CD4-positive, alpha-beta T cell treated with Interferon alpha-2 for 1 hour (primary cell): ENCODE data around the gene ABCC9.
"Not testable (repeated sequence)": the region's sequence is repeated elsewhere in the genome, so short reads cannot be mapped to it uniquely, and the experiment has no call there.

ENCODE experiments used
- DNase-seq, 2 donors: peaks; one replicate each; pipeline ENCODE4 v3.0.0-alpha.2; 2020 to 2022

The ABCC9 gene

DNA sequence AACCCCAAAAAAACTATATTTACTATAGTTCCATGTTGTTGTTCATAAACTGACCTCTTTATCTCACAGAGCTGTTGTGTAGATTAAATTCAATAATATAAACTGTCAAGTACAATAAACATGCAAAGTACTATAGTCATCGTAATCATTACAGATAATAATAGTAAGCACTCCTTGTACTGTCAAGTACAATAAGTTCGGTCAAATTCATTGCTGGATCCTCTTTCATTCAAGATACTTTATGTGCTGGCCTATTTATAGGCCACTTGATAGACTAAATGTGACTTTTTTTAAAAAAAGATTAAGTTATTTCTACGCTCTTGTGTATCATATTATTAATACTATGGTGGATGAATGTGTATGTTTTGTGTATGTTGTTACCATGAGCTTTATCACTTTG, 127.5 kb downstream of the ABCC9 start:
- no peak for DNase-seq

DNA sequence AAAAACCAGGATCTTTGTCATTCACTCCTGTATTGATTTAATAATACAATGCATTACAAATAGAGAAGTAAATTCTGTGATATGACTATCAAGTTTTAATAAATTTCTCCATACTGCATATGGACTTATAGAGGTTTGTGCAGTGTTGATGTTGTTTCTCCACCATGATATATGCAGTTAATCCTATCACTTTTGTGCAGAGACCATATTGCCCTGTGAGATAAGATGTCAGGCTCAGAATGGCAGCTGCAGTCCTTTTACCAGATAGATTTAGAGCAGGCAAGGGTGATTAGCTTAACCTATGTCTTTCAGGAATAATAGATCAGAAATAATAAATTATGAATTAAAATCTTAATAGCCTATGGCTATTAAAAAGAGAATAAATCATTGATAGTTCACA, 128.1 kb downstream of the ABCC9 start:
- no peak for DNase-seq

DNA sequence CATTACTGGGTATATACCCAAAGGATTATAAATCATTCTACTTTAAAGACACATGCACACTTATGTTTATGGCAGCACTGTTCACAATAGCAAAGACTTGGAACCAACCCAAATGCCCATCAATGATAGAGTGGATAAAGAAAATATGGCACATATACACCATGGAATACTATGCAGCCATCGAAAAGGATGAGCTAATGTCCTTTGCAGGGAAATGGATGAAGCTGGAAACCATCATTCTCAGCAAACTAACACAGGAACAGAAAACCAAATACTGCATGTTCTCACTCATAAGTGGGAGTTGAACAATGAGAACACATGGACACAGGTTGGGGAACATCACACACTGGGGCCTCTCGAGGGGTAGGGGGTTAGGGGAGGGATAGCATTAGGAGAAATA, 128.9 kb downstream of the ABCC9 start:
- not testable (repeated sequence) for DNase-seq

DNA sequence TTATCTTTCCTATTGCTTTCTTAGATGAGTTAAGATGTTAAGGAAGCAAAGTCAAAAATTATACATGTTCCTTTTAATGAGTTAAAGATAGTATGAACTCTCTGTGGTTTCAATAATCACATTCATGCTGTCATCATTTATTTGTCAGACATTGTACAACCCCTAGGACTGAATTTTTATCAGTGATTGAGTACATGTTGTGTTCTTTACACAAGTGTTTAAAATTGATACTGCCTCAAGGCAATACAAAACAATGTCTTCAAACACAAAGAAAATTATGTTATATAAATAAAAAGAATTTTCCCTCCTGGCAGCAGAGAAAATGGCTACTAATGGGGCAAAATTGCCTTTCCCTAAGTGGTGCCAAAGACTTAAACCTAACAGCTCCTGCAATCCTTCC, 132.1 kb downstream of the ABCC9 start:
- DNase-seq, result no peak

DNA sequence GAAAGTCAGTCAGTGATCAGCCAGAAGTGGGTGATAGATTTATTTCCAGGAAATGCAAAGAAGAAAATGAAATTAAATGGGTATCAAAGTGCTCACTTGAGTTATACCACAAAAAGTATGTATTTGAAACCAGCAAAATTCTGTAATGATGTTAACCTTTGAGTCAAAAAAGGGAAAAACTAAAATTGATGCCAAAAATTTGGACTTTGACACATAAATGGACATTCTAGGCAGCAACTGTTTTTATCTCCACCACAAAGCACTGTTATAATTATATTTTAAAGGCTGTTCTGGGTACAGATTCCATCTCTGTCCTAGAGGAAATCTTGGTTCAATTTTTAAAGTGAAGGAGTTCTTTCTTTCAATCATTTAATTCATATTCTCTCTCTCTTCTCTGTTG, 135.0 kb downstream of the ABCC9 start:
- no peak for DNase-seq

DNA sequence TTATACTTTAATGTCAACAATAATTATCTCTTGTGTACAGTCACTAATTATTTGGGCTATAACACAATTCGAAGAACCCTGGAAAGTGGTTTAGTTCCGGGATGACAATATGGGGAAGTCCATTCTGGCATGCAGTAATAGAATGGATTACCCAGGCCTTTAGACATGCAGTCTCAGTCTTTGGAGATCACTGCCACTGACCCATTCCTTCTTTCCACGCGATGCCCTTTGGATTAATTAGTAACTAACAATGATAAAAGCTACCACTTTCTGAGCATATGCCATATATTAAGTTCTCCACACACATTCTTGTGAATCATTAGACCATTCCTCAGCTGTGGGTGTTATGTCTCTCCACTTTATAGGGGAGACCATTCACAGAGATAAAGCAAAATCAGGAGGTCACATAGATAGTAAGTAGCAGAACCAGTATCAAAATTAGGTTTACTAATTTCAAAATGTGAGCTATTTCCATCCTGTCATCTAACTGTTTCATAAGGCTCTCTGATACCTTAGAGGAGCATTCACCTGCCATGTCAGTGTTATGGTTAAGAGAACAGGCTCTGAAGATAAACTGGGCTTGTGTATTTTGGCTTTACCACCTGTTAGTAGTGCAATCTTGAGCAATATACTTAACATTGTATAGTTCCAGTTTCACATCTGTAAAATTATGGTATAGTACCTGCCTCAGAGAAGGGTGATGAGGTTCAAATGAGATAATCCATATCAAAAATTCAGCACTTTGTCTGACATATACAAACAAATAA, 139.5 kb downstream of the ABCC9 start:
- DNase-seq, result no peak

DNA sequence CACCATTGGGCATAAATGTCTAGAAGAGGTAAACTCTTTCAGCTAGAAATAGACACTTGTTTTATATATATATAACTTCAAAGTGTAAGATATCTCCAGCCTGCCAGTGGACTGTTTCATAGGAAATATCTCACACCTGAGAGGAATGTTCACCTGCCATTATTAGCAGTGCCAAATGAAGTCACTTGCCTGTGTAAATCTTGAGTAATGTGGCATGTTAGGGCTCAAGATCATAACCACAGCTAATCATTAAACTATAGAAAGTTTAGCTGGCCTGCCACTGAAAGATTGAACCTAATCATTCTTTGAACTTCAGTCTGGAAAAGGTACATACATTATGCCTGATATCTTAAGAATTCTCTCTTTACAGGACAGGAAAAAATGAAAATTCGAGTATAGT, 141.2 kb downstream of the ABCC9 start:
- no peak for DNase-seq

DNA sequence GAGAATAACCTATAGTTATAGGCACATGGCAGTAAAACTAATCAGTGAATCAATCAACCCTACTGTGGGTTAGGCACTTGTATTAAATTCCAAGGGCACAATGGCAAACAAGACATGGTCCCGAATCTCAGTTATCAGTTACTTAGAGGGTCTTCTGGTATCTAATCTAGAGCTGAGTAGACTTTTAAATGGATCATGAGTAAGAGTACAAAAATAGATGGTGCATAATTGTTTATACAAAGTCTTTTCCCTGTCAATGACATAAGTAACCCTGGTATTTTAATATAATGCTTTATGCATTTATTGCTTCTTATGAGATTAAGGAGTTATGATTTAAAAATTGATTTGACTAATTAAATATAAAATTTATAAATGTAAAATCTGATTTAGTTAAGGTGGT, 143.7 kb downstream of the ABCC9 start:
- no peak for DNase-seq

DNA sequence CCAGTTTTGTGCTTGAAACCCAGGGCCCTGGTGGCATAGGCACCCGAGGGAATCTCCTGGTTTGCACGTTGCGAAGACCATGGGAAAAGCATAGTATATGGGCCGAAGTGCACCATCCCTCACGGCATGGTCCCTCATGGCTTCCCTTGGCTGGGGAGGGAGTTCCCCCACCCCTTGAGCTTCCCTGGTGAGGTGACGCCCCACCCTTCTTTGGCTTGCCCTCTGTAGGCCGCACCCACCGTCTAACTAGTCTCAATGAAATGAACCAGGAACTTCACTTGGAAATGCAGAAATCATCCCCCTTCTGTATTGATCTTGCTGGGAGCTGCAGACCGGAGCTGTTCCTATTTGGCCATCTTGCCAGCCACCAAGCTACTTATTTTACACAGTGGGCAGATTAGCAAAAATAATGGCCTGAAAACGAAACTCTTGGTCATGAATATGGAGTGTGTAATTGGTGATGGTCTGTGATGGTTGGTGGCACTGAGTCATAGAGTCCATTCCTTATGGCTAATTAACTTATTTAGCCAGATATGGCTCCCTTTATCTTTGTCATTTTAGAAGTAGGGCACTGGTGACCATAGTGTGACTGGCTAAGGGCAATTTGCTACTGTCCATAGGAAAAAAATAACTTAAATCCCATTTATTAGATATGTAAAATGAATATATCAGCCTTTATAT, 145.4 kb downstream of the ABCC9 start:
- DNase-seq, result no peak

DNA sequence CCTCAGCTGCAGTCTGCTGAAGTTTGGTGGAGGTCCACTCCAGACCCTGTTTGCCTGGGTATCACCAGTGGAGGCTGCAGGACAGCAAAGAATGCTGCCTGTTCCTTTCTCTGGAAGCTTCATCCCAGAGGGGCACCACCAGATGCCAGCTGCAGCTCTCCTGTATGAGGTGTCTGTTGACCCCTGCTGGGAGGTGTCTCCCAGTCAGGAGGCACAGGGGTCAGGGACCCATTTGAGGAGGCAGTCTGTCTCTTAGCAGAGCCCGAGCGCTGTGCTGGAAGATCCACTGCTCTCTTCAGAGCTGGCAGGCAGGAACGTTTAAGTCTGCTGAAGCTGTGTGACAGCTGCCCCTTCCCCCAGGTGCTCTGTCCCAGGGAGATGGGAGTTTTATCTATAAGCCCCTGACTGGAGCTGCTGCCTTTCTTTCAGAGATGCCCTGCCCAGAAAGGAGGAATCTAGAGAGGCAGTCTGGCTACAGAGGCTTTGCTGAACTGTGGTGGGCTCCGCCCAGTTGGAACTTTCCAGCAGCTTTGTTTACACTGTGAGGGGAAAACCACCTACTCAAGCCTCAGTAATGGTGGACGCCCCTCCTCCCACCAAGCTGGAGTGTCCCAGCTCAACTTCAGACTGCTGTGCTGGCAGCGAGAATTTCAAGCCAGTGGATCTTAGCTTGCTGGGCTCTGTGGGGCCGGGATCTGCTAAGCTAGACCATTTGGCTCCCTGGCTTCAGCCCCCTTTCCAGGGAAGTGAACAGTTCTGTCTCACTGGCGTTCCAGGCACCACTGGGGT, 146.2 kb downstream of the ABCC9 start:
- not testable (repeated sequence) for DNase-seq

DNA sequence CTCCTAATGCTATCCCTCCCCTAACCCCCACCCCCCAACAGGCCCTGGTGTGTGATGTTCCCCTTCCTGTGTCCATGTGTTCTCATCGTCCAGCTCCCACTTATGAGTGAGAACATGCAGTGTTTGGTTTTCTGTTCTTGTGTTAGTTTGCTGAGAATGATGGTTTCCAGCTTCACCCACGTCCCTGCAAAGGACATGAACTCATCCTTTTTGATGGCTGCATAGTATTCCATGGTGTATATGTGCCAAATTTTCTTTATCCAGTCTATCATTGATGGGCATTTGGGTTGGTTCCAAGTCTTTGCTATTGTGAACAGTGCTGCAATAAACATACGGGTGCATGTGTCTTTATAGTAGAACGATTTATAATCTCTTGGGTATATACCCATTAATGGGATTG, 151.5 kb downstream of the ABCC9 start:
- DNase-seq, result not testable (repeated sequence)

DNA sequence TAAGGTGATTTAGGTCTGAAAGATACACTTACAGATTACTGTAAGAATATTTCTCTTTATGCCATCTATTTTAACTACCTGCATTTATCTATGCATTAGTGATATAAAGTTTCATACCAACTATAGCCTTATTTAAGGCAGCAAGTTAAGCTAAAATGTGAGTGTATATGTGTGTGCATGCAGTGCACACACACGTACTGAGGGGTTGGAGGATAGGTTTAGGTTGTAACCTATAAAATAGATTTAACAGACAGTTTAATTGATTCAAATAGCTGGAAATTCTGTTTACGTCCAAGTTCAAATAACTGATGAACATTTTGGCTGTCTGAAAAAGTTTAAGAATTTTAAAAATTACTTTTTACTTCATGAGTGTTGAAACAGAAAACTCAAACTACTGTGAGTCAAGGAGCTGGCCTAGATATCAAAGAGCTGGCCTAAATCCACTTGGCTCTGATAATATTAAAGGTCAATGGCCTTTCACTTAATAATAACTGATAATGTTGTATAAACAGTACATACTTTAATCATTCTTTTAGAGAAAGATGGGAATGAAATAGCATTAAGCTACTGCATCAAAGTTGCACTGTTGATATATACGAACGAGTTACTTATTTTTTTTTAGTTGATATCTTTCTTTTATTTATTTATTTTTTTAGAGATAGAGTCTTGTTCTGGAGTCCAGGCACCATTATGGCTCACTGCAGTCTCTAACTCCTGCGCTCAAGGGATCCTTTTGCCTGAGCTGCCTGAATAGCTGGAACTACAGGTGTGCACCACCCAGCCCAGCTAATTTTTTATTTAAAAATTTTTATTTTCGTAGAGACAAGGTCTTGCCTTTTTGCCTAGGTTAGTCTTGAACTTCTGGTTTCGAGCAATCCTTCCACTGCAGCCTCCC, 152.9 kb downstream of the ABCC9 start:
- DNase-seq, result no peak

DNA sequence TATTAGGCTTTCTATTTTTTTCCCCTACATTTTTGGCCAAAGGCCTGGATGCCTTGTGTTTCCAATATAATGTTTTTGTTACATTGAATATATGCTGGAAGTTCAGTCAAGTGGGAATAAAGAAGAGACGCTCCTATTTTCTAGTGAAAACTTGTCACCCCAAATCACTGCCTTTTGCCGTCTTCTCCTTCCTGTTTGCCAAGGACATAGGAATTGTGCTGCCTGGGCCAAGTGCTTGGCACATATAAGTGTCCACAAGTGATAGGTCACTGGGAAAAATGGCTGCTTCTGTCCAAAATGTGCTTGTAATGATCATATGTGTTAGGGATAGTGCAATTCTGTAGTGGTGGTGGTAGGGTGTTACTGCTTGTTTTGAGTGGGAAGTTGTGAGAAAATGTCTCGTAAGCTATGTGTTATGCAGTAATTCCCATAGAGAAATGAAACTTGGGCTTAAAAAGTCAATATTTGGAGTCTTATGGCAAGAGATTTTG, 155.1 kb downstream of the ABCC9 start:
- DNase-seq, result no peak

DNA sequence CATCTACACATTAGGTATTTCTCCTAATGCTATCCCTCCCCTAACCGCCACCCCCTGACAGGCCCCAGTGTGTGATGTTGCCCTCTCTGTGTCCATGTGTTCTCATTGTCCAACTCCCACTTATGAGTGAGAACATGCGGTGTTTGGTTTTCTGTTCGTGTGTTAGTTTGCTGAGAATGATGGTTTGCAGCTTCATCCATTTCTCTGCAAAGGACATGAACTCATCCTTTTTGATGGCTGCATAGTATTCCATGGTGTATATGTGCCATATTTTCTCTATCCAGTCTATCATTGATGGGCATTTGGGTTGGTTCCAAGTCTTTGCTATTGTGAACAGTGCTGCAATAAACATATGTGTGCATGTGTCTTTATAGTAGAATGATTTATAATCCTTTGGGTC, 158.5 kb downstream of the ABCC9 start:
- DNase-seq, result not testable (repeated sequence)

DNA sequence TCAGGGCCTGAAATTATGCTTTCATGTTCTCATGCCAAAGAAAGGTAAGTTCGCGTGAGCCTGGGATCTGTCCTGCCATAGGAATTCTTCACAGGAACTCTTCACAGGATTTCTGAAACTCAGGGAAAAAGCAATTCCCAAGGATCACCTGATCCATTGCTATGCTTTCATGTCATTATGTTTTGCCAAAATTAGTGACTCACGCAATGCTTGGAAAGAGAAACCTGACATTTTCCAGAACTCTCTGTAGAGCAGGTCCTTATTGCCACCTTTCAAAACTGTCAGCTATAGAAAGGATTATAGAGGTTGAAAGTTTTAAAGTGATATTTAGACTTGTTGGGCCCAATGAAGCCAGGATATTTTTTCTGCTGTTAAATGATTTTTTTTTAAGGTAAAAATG, 160.4 kb downstream of the ABCC9 start:
- DNase-seq, result no peak

DNA sequence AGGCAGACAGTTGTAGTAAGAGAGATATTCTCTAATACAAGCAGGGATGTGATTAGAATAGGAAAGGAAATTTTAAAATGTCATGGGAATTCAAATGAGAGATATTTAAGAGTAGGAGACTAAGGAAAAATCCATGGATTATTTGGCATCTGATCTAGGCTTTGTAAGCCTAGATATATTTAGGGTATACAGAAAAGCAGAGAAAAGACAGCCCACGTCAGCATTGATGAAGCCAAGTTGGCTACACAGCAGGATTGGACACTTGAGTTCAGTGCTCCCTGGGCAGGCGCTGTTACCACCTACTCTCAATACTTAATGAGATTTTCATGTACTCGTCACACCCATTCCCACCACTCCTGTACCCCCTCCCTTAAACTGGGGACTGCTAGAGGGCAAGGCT, 165.1 kb downstream of the ABCC9 start:
- DNase-seq, result no peak

DNA sequence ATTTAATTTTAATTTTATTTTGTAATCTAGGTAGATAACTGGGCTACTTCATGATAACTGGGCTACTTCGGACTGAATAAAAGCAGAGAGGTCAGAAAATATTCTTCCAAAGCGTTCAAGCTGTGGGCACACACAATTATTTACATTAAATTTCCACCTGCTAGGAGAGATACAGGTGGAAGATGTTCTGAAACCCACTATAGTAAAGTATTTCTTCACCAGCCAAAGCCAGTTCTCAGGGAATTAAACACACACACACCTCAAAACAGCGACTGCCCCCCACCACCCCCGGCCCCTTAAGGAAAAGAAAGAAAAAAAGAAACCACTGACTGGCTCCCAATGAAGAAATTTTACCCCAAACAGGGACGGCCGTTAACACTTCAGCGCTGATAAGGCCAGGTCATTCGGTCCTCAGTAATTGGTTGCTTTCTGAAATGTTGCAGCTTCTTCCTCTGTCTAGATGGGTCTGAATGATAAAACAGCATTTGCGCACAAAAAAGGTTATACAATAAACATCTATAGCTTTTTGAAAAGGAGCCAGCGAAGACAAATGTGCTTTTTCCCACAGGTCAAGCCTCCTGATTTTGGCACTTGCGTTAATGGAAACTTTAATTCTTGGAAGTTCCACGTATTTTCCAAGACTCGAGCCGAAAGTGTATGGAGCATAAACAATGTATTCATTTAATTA, 165.9 kb downstream of the ABCC9 start:
- DNase-seq, result no peak

DNA sequence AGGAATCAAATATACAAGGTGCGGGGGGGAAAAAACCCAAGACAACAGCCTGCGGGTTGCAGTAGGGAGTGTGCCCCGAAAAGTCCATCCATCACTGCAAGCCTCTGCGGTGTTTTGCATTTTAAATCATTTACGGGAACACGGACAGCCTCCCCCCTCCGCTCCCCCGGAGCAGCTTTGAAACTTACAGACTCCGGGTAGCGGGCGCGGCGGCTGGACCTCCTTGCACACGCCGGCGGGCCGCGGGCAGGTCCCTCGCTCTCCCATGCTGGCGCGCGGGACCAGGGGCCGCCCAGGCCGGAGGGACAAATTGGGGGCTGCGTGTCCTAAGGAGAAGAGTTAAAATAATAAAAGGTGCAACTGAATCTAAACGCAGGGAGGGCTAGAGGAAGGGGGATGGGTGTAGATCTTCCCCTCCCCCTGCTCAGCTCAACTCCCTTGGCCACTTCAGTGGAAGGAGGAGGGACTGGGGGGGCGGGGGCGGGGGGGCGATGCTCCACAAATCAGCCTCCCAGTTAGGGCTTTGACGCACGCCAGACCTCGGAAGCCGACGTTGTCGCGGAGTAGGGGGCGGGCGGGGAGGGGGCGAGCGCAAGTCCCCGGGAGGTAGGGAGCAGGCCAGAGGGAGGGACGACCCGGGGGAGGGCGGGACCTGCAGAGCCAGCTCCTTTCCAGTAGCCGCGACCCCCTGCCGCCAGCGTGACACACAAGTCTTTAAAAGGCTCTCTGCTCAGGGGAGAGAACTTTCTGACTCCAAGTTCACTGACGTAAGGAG, 166.7 kb downstream of the ABCC9 start, which contains the start of gene KCNJ8:
KCNJ8 (minus strand) TSS at position 349 of the 775 bp plus-strand sequence. CDS start 1,090 bp downstream, outside the sequence.
- DNase-seq, result no peak

DNA sequence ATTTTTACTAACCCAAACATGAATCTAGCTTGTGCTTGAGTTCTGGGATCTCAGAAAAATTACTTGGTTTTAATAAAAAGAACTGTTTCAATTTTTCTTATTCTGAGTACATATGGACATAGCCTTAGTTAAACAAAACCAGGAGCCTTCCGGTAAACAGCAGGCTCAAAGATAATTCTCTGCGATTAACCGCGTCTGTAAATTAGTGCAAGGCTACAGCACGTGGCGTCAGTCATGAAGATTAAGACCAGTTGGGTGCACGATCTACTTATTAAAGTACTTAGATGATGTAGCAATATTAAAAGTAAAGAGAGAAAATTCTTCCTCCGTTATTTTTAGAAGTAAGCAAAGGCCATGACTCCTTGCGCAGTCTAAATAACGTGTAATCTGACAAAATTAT, 167.4 kb downstream of the ABCC9 start:
- no peak for DNase-seq

DNA sequence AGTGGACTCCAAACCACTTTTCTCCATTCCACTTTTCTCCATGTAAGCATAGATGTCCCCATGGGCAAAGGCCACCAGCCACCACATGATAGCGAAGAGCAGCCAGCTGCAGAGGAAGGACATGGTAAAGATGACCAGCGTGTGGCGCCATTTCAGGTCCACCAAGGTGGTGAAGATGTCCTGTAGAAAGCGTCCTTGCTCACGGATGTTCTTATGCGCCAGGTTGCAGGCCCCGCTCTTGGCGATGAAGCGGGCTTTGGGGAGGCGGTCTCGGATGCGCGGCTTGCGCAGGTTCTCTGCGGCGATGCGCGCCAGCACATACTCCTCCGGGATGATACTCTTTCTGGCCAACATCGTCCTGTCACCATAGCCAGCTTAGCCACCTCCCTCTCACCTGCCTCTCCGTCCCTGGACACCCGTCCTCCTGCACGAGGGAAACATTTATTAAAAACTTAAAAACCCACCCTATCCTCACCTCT, 167.9 kb downstream of the ABCC9 start:
- no peak for DNase-seq

DNA sequence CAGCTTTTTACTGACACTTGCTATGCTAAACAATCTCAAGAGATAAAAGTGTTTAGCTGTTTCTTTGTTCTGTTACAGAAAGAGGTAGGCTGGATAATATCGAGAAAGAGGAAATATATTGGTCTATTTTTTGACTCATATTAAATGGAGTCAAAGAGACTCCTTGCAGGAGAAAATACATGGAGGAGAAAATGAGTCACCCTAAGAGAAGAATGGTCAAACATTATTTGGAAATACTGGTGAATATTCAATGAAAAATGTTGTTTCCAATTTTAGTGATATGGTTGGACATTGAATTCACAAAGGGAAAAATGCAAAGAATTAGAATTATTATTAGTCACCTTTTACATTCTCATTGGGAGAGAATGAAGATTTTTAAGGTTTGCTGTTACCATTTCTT, 169.9 kb downstream of the ABCC9 start:
- no peak for DNase-seq
